DOHH2 (cell line): Measurements from ENCODE around the gene MAFG.

ENCODE experiments used
- EZH2phosphoT487 ChIP-seq: fragments of 200-600 bp; sonication (generic); IDR thresholded peaks from 2 replicates; pipeline ENCODE4 v1.6.1; 2017; ENCODE audit warnings: borderline replicate concordance, mild to moderate bottlenecking, antibody characterized with exemption, low read length, moderate library complexity, mixed read lengths
- TF ChIP-seq, protein P1 (sequence below): fragments of 200-600 bp; sonication (generic); IDR thresholded peaks from one replicate; pipeline ENCODE4 v1.5.1; 2014; ENCODE audit warnings: antibody characterized with exemption, mild to moderate bottlenecking, low read depth, low read length; ENCODE audit not compliant: poor library complexity, severe bottlenecking

DNA sequence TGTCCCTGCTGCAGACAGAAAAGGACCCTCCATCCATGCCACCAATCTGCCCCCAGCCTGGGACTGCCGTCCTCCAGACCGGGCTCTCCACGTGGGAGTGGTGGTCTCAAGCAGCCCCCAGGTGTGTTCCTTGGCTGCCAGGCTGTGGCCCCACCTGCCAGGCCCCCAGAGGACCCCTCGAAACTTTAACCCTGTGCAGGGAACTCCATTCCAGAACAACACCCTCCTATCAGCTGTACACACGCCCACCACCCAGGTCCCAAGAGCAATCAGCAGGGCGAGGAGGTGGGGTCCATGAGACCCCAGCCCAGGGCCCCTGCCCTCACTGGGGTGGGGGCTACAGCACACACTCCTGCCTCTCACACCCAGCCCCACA is 8.2 kb upstream of the MAFG start:
- TF ChIP-seq, protein P1, sequence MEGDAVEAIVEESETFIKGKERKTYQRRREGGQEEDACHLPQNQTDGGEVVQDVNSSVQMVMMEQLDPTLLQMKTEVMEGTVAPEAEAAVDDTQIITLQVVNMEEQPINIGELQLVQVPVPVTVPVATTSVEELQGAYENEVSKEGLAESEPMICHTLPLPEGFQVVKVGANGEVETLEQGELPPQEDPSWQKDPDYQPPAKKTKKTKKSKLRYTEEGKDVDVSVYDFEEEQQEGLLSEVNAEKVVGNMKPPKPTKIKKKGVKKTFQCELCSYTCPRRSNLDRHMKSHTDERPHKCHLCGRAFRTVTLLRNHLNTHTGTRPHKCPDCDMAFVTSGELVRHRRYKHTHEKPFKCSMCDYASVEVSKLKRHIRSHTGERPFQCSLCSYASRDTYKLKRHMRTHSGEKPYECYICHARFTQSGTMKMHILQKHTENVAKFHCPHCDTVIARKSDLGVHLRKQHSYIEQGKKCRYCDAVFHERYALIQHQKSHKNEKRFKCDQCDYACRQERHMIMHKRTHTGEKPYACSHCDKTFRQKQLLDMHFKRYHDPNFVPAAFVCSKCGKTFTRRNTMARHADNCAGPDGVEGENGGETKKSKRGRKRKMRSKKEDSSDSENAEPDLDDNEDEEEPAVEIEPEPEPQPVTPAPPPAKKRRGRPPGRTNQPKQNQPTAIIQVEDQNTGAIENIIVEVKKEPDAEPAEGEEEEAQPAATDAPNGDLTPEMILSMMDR = no peak
- no peak for TF ChIP-seq EZH2phosphoT487
